DOHH2 (cell line): ENCODE measurements around the gene EEF1E1.

Experiments
- CTCF ChIP-seq: fragments of 200-600 bp; sonication (generic); IDR thresholded peaks from one replicate; pipeline ENCODE4 v1.5.1; 2014; ENCODE audit warnings: antibody characterized with exemption, mild to moderate bottlenecking, low read depth, low read length; ENCODE audit not compliant: poor library complexity, severe bottlenecking
- EZH2phosphoT487 ChIP-seq: fragments of 200-600 bp; sonication (generic); IDR thresholded peaks from 2 replicates; pipeline ENCODE4 v1.6.1; 2017; ENCODE audit warnings: borderline replicate concordance, mild to moderate bottlenecking, antibody characterized with exemption, low read length, moderate library complexity, mixed read lengths

DNA sequence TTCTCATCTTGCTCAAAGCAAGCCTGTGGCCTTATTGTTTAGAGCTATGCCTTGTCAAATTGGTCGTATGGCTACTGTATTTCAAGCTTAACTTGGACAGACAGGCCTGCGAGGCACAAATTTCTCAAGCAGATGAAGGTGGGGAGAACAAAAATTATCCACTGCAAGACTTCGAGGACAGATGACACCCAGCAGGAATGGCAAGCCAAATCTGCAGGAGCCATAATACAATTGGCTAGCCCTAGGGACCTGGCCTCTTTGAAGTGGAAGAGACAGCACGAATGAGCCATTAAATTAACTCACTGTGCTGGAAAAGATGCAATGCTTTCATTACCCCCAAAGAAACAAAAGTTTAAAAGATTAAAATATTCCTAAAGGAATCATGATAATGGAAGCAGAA is 33.2 kb downstream of the EEF1E1 start:
- TF ChIP-seq CTCF = no peak
- no peak for TF ChIP-seq EZH2phosphoT487
